ENCODE data around the gene LMO4.

The LMO4 gene

DNA sequence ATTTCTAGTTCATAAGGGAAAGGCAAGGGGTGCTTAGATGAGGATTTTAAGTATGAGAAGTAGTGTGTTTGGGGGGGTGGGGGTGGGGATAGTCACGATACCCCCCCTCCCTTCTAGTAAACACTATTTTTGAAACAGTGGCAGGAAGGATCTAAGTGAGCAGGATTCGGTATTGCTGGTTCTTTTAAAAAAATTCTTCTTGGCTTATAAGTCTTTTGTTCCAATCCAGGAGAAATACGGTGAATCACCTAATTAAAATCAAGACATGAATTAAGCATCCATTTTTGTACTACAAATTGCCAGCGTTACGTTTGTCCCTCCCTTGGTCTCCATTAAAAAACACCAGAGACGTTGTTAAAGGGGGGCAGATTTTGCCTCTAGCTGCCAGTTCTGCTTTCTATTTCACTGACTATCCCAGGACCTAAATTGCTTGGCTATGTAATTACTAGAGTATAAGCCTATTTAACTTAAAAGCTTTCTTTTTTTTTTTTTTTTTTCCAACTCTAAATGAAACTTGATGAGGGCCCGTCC is 911 bp downstream of the LMO4 start:
- TF ChIP-seq, protein P1, sequence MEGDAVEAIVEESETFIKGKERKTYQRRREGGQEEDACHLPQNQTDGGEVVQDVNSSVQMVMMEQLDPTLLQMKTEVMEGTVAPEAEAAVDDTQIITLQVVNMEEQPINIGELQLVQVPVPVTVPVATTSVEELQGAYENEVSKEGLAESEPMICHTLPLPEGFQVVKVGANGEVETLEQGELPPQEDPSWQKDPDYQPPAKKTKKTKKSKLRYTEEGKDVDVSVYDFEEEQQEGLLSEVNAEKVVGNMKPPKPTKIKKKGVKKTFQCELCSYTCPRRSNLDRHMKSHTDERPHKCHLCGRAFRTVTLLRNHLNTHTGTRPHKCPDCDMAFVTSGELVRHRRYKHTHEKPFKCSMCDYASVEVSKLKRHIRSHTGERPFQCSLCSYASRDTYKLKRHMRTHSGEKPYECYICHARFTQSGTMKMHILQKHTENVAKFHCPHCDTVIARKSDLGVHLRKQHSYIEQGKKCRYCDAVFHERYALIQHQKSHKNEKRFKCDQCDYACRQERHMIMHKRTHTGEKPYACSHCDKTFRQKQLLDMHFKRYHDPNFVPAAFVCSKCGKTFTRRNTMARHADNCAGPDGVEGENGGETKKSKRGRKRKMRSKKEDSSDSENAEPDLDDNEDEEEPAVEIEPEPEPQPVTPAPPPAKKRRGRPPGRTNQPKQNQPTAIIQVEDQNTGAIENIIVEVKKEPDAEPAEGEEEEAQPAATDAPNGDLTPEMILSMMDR (conservative IDR thresholded peaks at IDR 0.05; ENCODE audit: low read depth, low read length) = no peak
- Histone ChIP-seq H3K9ac (peak overlapping the region; percentile 82), H3K36me3 (ENCODE audit: insufficient read depth) (no peaks in the 10 kb centered on the region), H4K20me1 (ENCODE audit: insufficient read depth) (no peaks in the 10 kb centered on the region), H2AFZ (ENCODE audit: low read depth) (no peak overlapping the region), H3K4me2 (peak overlapping the region; percentile 40), H3K4me1 (ENCODE audit: low read depth, poor library complexity, severe bottlenecking) (peaks cover 20% of the 10 kb centered on the region), H3K4me3 (IDR thresholded peaks at IDR 0.05; ENCODE audit: insufficient read depth, low read depth, low read length) (no peak overlapping the region), H3K79me2 (ENCODE audit: insufficient read depth, low read depth) (peaks cover 42% of the 10 kb centered on the region), H3K27me3 (ENCODE audit: insufficient read depth, low read depth) (no peaks in the 10 kb centered on the region), H3K27ac (peak overlapping the region; percentile 86)

DNA sequence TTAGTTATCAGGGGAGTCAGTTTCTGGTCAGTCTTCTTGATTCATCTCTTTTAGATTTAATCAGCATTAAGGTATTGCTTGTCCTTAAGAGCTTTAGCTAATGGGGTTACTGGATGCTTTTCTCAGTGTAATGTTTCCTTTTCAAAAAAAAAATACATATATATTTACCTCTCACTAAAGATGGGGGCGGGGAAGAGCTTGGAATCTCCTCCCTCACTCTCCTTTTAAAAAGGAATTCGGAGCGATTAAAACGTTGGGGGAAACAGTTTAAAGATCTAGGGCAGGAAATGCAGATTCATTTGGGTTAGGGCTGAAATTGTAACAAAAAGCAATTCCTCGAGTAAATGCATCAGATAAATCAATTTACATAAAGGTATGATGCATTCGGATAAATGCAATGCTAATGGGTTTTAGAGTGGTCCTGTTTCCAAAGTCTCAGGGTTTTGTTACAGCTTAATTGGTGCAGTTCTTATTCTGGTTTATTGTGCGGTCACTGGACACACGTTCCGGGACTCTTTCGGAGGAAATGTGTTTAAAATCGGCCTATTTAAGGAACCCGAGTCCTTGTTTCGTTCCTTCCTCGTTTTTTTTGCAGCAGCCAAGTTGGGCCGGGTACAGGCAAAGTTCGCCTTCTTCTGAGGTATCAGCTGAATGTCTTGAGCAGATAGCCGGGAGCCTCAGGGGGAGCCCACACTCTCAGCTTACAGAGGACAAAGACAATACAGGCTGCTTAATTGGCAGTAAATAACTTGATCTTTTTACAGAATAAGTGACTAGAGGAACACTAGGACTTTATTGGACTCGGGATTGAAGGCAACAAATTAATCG is 1.6 kb downstream of the LMO4 start:
- no peak overlapping the region for H3K4me3 ChIP-seq (IDR thresholded peaks at IDR 0.05; ENCODE audit: insufficient read depth, low read depth, low read length)
- H3K27ac ChIP-seq = peak overlapping the region; percentile 86
- H3K4me1 ChIP-seq (ENCODE audit: low read depth, poor library complexity, severe bottlenecking) = peaks cover 20% of the 10 kb centered on the region
- H2AFZ ChIP-seq (ENCODE audit: low read depth) = no peak overlapping the region
- H3K36me3 ChIP-seq (ENCODE audit: insufficient read depth) = no peaks in the 10 kb centered on the region
- H3K27me3 ChIP-seq (ENCODE audit: insufficient read depth, low read depth) = no peaks in the 10 kb centered on the region
- H3K4me2 ChIP-seq = peak overlapping the region; percentile 40
- H3K9ac ChIP-seq = peak overlapping the region; percentile 82
- no peaks in the 10 kb centered on the region for H4K20me1 ChIP-seq (ENCODE audit: insufficient read depth)
- peaks cover 44% of the 10 kb centered on the region for H3K79me2 ChIP-seq (ENCODE audit: insufficient read depth, low read depth)
- TF ChIP-seq, protein P1 (conservative IDR thresholded peaks at IDR 0.05; ENCODE audit: low read depth, low read length) = no peak

DNA sequence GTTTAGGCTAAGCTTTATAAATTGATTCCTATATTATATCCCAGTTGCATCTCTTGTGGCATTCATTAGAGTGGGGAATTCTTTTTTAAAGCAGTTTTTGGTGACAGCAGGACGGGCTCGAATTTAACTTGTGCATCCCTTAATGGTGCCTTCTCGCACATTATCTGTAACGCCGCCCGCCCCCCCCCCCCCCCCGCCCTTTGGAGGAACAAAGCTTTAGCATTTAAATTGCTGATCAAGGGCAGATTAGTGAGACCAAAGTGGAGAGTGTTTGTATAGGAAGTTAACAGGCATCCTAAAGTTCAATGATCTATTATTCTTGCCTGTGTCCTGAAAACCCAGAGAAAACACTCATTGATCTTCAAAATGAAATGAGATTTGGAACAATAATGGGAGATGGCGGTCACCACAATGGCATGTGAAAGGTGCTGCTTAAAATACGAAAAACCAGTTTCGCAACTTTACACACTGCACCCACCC is 2.2 kb downstream of the LMO4 start:
- Histone ChIP-seq H4K20me1 (ENCODE audit: insufficient read depth) (no peaks in the 10 kb centered on the region), H3K27me3 (ENCODE audit: insufficient read depth, low read depth) (no peaks in the 10 kb centered on the region), H2AFZ (ENCODE audit: low read depth) (no peak overlapping the region), H3K36me3 (ENCODE audit: insufficient read depth) (no peaks in the 10 kb centered on the region), H3K4me1 (ENCODE audit: low read depth, poor library complexity, severe bottlenecking) (peaks cover 21% of the 10 kb centered on the region), H3K27ac (peak overlapping the region; percentile 86), H3K9ac (peak overlapping the region; percentile 82; the same call in 1 of the 2 replicates), H3K4me3 (IDR thresholded peaks at IDR 0.05; ENCODE audit: insufficient read depth, low read depth, low read length) (no peak overlapping the region), H3K79me2 (ENCODE audit: insufficient read depth, low read depth) (peaks cover 48% of the 10 kb centered on the region), H3K4me2 (peak overlapping the region; percentile 40; the same call in 1 of the 2 replicates)
- TF ChIP-seq, protein P1 (conservative IDR thresholded peaks at IDR 0.05; ENCODE audit: low read depth, low read length) = no peak

DNA sequence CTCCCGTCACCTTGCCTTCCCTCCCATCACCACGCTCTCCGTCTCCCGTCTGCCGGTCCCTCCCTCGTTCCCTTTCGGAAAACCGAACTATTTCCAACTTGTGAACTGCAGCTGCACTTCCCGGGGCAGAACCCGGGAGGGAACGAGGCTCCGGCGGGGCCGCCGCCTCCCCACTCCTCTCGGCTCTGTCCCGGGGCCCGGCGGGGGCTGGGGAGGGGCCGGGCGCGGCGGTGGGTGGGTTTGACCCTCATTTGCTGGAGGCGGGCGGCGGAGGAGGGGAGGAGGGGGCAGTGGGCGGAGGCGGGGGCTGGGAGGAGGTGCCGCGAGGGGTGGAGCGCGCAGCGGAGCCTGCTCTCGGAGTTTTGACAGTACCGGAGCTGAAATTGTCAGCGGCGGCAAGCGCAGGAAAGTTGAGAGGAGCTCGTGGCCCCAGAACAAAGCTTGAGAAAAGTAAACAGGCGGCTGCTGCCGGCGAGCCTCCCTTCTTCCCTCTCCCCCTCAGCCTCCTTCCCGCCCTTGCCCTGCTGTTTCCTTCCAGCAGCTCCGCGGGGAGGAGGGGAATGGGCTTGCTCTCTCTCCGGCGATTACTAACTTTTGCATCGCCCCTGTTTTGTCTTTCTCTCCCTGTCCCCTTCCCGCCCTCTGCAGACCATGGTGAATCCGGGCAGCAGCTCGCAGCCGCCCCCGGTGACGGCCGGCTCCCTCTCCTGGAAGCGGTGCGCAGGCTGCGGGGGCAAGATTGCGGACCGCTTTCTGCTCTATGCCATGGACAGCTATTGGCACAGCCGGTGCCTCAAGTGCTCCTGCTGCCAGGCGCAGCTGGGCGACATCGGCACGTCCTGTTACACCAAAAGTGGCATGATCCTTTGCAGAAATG is 2.9 kb downstream of the LMO4 start:
- Histone ChIP-seq H2AFZ (ENCODE audit: low read depth) (no peak overlapping the region), H3K36me3 (ENCODE audit: insufficient read depth) (no peaks in the 10 kb centered on the region)
- TF ChIP-seq, protein P1 (conservative IDR thresholded peaks at IDR 0.05; ENCODE audit: low read depth, low read length) = no peak

More for the DNA sequence above, 2.9 kb downstream of the LMO4 start:
- no peaks in the 10 kb centered on the region for H3K27me3 ChIP-seq (ENCODE audit: insufficient read depth, low read depth)
- H3K27ac ChIP-seq = peak overlapping the region; percentile 70
- peak overlapping the region; percentile 65 for H3K4me3 ChIP-seq (IDR thresholded peaks at IDR 0.05; ENCODE audit: insufficient read depth, low read depth, low read length)
- peak overlapping the region; percentile 74 for H3K9ac ChIP-seq
- H3K4me1 ChIP-seq (ENCODE audit: low read depth, poor library complexity, severe bottlenecking) = peaks cover 18% of the 10 kb centered on the region
- H3K4me2 ChIP-seq = peak overlapping the region; percentile 83
- H4K20me1 ChIP-seq (ENCODE audit: insufficient read depth) = no peaks in the 10 kb centered on the region
- H3K79me2 ChIP-seq (ENCODE audit: insufficient read depth, low read depth) = peaks cover 55% of the 10 kb centered on the region

All from KMS-11 (cell line).